Muscle of arm (tissue), 12 donors: ENCODE measurements around the gene LRMDA. TPM values are rescaled to one million over a fixed set of nuclear protein-coding genes. Genes with fewer than 3 reads are reported as not detected.

Experiments used
- DNase-seq: peaks from one replicate; pipeline ENCODE4 v3.0.0-alpha.2; 2013
- polyA plus RNA-seq, 12 donors: library from polyadenylated mRNA; unstranded; fragments of 120-200 nt; gene quantifications; one replicate each; pipeline ENCODE4 v1.2.1, GENCODE V29; 2013; ENCODE audit not compliant: insufficient read length in 12 of 12

LRMDA gene
- polyA plus RNA-seq, 12 donors = 3.5 to 6.7 (median 5.2) TPM; not detected in 2

DNA sequence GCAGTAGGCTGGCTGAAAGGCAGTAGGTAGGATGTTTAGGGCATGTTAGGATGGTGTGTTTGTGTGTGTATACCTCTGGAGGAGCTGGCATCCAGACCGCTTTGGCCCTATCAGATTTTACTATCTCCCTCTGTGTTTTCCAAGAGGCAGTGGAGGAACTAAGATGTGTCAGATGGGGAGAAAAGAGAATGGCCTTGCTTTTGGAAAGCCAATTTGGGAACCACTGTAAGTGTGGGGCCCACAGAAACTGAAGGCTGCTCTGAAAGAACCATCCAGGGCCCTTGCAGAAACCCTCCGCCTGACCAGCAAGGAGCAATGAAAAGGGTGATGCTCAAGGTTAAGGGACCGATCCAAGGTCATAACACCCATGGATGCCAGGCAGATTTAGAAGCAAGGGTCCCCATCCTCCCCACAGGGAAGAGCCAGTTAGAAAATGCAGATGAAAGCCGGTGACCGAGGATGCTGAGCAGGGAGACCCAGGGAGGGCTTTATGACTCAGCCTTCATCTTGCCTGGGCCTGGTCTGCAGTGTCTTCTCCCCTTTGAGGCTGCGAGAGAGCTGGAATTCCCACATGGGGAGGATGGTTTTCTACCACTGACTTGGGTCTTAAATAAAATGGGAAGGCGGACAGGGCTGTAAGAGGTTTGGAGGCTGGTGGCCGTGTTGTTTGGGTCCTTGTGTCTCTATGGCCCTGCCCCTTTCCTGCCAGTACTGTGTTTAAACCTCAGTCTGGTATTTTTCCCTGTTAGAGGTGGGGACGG lies 275.8 kb downstream of the LRMDA start:
- no peak for DNase-seq

DNA sequence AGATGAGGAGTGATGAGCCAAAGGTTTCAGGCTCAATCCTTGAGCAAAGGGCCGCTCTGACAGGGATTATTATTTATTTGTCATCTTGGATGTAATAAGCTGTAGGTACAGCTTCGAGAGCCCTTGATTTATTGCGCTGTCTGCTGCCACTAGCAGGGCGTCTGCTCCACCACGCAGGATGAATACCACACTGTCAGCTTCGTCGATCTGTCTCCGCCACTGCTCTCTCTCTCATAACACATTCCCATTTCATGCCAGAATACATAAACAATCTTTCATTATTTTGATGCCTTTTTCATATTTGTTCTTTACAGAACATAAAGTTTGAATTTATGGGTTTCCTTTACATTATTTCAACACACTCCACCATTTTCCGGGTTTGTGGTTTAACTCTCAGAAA lies 276.6 kb downstream of the LRMDA start:
- DNase-seq = no peak

DNA sequence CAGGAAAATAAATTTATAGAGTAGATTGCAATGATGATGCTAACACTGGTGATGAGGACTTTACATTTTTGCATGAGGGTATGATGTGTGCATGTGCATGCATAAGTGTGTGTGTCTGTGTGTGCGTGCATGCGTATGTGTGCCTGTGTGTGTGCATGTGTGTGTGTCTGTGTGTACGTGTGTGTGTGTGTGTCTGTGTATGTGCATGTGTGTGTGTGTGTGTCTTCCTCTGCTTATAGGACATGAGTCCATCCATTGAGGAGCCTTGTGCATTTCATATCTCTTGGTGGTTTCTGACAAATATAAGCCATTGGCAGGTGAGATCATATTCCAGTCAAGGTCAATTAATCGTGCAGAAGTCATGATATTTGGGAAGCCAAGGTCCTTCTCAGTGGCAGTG lies 277.8 kb downstream of the LRMDA start:
- DNase-seq = no peak

DNA sequence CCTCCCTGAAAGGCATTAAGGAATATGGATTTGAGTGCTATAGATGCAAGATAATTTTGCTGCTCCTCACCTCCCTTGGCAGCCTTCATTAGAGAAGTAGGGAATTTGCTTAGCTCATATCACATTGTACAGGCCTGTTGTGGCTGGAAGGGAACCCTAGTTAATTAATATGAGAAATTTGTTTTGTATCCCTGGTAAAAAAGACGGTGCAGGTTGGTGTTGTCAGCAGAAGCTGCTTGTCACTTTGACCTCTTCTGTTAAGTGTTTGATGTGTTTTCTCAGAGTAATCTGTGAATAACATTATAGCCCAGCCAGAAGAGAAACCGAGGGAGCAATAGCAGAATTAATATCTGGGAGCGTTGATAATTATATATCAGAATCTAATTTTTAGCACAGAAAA lies 278.4 kb downstream of the LRMDA start:
- no peak for DNase-seq

DNA sequence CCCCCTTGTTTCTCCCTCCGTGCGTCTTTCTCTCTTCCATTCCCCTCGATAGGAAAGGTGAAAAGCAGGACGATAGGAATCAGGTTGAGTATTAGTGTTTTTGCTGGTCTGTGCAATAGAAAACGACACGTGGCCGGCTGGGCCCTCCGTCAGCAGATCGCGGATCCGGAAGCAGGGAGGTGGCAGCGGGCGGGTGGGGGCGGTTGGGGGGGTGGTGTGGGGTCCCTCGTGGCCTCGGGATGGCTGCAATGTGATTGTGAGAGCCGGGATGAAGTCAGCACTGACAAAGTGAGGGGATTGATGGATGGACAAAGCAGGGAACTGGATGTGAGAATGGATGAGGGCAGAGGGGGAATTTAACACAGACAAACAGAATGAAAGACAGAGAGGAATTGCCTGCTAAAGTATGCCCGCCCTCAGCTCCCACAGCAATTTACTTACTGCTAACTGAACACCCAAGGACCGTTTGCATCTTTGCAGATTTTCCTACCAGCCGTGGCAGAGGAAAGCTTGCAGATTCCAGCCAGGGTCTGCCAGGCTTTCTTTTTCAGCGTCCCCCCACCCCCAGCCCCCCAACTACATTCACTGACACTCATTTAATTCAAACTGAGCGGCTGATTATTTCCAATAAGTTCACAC lies 280.9 kb downstream of the LRMDA start:
- no peak for DNase-seq

DNA sequence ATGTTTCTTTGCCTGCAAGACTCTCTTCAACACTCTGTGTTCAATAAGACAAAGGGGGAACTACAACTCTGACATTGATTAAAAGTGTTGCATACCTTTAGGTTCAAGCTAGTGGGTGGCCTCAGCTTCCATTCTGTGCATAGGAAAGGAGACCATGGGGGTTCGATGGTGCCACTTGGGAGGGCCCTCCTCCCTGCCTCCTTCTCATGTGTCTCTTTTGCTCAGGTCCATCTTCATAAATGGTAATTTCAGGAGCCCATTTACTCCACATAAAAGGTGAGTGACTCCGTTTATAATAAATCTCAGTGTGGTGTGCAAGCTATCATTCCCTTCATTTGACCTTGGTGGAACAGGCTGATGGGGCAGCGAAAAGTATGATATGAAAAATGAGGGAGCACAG lies 285.1 kb downstream of the LRMDA start:
- DNase-seq = no peak

DNA sequence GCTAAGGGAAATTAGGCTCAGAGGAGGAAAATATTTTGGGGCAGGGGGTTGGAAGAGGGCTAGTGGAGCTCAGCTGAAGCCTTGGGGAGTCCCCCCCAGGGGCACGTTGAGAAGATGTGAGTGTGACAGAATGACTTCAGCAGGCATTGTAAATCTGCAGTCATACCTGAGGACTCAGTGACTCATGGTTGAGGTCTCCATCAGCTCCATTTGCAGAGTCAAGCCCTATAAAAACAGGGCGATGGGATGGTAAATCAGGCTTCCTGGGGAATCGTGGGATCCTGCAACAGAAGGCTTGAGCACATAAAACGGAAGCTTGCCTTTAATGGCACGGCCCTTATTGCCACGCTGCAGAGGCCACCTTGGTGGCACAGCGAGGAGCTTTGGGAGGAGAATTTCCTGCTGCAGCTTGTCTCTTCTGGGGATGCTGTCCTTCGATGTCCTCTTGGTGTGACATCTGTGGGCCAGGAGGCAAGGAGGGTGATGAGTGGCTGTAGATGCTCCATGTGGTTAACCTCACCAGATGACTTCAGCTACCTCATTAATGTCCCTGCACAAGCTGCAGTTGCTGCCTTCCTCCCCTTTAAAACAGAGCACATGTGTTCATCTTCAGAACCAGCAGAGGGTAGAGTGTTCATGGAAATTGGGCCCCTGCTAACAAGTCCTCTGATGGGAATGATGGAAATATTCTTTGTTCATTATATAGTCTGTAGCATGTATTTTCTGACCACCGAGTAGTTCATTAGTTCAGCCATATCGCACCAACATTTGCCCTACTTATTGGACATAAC lies 285.9 kb downstream of the LRMDA start:
- DNase-seq = peak; percentile 15

DNA sequence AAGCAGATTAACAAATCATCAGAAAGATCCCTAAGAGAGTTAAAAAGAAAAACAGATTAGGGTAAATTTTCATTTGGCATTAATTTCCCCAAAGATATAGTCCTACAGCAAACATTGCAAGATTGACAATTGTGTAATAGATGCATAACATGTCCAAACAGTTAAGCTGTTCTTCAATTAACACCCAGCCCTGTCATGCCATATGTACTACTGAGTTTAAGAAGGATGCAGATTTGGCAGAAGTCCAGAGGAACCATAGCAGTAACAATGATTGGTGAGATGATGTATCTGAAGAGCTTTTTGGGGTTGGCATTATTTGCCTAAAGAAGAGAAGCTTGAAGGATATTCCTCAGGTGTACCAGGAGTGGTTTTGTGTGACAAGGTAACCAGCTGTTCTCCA lies 287.6 kb downstream of the LRMDA start:
- DNase-seq = no peak

DNA sequence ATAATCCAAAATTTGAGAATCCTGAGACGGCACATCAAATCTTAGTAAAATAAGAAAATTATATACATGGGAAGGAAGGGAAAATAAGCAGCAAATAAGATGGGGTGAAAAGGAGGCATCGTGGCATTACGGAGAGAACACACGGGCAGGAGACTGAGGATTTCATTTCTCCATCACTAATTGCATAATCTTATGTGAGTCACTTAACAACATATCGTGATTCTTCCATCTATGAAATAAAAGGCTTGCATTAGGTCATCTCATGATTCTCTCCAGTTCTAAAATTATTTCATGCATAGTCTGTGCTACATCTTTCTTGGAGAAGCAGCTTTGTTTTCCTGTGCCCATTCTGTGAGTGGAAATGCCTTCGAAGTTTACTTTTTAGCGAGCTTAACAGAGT lies 288.7 kb downstream of the LRMDA start:
- no peak for DNase-seq

DNA sequence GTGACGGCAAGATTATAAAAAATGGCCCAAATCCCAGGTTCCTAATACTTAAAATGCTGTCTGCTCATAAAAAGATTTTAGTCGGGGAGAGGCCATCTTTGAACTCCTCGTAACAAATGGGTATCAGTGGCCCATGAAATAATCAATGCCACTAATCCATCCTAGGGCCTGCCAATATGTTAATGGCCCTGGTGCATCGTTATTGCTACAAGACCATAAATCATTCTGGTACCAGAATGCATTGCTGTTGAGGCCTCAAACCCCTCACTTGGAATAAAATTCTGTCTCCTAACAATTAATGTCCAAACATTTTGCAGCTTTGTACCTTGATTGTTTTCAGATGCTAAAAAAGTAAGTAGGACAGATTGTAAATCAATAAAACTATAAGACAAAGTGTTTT lies 290.6 kb downstream of the LRMDA start:
- DNase-seq = no peak

DNA sequence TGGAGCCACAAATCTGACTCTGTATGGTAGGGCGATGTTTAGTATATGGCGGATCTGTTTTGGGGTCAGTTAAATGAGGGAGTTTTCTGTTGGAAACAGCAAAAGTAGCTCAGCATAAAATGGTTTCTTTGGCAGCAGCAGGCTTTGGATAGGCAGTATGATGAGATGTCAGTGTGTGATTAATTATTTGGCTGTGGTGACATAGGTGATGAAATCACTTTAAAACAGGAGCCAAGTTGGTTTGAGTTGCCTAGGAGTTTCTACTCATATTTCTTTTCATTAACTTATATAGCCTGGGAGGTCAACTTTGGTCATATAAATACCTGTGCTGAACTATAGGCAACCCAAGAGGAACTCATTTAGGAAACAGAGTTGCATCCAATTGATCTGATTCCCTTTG lies 291.2 kb downstream of the LRMDA start:
- DNase-seq = no peak

DNA sequence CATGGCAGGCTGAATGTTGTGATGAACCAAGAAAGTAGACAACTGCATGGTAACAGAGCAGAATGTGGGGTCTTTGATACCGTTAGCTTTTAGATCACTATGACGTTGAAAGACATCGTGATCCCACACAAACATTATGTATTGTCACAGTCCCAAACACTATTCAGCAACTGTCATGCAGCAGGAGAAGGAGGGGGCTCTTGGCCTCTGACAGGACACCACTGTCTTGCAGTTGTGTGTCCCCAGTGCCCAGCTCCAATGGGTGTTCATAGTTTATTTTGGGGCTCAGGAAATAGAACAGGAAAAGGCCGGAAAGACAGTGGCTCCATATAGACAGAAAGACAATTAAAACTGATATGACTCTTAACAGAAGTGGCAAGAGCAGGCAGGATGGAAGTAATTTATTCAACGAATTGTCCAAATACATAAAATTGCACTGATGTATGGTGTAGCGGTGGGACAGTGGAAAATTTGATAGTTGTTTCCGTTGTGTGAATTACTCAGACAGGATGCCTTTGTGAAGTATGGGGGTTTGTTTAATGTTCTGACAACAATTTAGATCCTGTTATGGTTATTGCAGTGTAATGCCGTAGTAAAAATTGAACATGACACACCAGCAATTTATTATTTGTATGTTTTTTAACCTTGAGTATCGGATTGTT lies 292.0 kb downstream of the LRMDA start:
- no peak for DNase-seq

DNA sequence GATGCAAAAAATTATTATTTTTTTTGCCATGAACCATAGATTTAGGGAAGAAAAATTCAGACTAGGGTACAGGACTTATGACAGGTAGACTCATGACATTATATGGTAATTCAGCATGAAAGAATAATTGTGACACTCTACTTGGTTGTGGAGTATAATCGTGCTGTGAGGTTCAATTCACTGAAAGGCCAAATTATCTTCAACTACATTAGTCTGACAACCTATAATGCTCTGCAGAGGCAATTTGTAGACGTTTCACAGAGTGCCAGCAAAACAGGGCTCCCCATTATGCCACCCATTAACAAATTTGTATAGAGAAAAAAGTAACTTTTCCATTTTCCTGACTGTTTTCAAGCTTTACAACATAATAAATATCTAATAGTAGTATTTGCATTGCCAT lies 292.6 kb downstream of the LRMDA start:
- no peak for DNase-seq

DNA sequence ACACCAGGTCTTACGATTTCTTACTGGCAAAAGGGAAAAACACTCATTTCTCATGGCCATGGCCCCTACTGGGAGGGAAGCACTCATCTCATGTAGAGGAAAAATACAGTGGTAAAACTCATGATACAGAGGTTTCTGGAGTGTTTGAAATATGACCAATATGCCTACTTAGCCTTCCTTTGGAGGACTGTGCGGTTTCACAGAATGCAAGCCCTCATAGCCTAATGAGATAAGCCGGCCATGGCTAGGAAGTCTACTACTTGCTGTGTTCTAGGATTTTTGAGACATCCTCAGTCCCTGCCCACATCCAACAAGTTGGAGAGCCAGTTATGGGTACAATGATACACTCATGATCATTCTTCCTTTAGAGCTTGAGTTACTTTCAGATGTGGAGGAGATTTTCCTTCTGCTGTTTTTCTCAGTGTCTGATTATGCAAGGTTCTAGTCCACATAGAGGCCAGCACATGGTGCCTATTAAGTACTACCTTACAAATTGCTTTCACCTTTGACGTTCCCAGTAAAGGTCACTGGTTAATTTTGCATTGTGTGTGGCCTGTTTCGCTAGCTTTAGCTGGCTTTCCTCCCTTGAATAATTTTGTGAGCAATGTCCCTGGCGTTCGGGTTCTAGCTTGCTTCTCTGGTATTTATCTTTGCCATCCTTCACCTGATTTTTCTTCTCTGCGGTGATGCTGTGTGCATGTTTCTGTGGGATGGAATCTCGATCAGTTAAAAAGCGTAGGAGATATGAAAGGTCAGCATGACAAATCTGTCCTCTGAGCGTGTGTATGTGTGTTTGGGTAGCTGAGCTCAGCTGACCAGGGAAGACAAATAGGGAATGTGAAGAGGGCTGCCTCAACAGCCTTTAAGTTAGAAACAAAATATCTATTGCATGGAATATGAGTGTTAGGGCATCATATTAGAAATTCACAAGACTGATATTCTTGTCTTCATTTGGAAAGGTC lies 295.4 kb downstream of the LRMDA start:
- DNase-seq = no peak

DNA sequence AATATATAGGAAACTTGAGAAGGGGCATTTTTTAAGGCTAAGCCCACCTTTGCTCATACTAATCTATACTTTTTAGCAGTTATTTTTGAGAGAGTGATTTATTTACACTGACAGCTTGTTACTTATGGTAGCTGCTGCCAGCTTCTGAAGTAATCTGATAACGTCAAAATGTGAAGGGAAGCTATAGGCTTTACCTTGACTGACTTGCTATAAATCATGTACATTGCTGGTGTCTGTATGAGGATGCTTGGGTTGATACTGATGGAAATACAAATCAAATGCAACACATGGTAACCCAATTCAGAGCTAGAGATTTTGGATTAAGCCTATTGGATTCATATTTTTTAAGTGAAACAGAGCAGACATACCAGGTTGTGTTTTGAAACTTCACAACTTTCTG lies 299.4 kb downstream of the LRMDA start:
- DNase-seq = no peak

DNA sequence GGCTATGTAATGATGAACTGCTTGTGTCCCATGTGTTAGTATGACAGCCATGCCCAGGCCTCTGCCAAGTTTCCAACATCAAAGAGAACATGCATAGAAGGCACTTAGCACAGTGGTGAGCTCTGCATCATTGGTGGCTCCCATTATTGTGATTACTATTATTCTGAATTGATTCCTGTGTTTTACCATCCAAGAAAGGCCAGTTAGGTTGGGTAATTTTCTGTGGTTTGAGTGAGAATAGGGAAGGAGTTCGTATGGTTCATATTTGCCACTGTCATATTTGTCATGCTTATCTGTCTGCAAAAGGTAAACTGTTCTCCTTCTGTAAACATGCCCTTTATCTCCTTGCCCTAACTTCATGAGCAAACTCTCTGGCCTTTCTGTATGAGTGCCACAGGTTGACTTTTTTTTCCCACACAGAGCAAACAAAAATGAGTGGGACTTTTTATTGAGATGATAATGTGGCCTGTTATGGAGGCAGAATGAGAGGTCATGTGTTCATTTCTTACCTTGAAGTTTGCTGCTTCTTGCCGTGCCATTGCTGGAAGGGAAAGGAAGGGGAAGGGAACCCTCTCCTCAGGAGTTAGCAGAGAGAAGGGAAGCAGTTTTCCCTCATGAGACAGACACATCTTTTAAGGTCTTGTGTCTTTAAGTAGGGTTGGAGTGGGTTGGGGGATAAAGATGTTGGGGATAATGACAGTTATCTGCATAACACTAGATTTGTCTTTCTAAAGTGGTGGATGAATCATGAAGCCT lies 301.9 kb downstream of the LRMDA start:
- DNase-seq = no peak

DNA sequence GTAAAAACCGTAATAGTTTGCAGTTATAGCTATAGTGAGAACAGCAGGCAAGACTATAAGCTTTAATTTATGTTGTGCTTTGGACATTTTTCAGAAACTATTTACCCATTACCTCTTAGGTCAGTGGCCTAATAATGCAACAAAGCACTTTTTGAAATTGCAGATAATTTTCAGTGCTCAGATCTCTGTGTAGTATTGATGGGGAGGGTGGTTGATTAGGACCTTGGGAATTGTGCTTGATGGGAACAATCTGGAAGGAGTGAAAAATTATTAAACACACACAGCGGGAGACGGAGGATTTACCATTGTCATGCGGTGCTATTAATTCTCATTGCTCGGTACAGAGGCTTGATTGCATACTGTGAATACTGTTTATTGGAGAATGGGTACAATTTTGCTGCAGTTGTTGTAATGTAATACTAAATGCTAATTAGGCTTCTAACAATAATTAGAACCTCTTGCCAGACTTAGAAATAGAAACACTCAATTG lies 304.8 kb downstream of the LRMDA start:
- DNase-seq = no peak

DNA sequence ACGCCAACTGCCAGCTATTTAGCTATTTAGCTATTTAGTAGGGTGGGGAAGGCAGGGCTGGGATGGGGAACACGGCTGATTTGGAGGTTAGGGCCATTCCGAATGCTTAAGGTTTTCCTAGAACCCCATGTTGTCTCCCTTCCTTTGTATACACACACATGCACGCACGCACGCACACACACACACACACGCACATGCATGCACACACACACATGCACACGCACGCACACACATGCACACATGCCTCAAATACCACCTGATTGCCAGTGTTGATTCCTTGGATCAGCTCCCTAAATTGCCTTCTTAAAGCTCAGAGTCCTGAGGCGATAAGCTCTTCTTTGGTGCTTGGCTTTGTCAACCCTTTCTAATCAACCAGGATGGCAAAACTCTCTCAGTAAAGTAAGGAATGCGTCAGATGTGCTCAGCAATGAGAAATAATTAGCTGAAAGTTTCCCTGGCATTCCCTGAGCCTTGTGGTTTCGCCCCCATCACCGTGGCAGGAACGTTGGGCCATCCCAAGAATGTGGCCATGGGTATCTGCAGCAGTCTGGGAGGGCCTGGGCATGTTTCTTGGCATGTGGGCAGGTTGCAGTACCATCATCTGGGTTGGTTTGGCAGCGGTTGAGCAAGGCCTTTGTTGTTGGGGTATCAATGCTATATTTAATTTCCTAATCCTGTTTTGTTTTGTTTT lies 305.6 kb downstream of the LRMDA start:
- no peak for DNase-seq

DNA sequence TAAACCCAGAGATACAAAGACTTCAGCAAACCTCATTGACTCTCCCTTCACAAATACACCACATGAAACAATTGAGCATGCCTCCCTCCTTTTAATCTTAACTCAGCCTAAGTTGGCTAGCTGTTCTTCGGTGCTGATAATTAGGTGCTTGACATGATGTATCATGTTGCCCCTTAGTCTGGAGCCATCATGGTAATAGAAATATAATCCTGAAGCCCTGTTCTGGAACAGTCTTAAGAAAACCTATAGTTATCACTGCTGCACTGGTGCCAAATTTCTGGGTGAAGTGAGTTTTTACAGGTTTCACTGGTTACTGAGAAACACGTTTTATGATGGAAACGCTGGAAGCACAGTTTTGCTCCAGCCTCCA lies 306.1 kb downstream of the LRMDA start:
- no peak for DNase-seq

DNA sequence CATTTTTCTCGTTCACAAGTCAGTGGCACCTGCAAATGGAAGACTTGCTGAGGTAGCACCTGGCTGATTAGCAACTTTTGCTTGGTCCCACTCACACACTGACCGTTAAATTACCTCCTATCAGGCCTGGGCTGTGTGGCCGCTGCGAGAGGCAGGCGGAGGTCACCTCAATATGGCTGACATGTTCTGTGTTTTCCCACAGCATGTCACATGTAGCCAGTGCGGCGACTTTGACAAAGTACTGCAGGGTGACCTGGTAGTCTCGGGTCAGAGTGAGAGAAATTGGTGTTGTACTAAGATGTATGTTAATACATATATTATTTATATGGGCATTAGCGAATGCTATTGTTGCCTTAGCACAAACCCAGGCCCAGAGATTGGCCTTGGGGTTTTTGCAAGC lies 307.5 kb downstream of the LRMDA start:
- no peak for DNase-seq
